Measurements from ENCODE around the gene SLC13A5.
"Not testable (repeated sequence)": the region's sequence is repeated elsewhere in the genome, so short reads cannot be mapped to it uniquely, and the experiment has no call there.

SLC13A5 gene

DNA sequence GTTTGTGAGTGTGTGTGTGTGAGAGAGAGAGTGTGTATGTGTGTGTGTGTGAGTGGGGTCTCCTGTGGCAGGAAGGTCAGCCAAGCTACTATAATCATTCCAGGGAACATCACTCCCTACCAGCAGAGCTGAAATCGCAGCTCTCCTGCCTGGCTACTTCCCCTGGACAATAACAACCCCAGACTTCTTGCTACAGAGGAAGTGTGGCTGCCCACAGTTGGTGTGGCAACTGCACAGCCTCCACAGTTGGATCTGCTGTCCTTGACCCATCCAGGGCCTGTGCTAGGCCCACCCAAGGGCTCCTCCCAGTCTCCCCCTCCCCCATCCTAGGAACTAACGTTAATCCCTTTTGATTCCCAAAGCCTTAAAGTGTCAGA is 1.5 kb downstream of the SLC13A5 start:
- in situ Hi-C loops (cut with HindIII; ENCODE audit: low sequenced_read_pairs), result loop anchor here (10.0 kb wide), 1 partner anchor 47 kb away; no protein-coding TSS in a partner anchor

DNA sequence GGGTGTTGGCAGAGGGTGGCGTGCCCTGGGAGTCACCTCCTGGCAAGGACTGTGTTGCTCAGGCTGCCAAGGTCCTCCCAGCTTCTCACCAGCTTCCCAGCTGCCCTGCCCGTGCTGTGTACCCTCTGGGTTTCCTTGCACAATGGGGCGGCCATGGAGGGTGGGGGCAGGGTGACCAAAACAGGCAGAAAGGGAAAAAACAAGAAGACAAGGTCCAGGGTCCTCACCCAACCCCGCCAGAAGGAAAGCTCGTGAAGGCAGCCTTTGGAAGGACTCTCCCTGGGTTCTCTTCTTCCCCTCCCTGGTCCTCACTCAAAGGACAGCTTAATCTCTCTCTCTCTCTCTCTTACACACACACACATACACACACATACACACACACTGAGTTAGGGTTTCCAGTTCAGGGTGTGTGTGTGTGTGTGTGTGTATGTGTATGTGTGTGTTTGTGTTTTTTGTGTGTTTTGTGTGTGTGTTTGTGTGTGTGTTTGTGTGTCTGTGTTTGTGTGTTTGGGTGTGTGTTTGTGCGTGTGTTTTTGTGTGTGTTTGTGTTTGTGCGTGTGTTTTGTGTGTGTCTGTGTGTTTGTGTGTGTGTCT is 2.0 kb downstream of the SLC13A5 start:
- in situ Hi-C loops (cut with HindIII; ENCODE audit: low sequenced_read_pairs), result loop anchor here (10.0 kb wide), 1 partner anchor 46 kb away; no protein-coding TSS in a partner anchor

DNA sequence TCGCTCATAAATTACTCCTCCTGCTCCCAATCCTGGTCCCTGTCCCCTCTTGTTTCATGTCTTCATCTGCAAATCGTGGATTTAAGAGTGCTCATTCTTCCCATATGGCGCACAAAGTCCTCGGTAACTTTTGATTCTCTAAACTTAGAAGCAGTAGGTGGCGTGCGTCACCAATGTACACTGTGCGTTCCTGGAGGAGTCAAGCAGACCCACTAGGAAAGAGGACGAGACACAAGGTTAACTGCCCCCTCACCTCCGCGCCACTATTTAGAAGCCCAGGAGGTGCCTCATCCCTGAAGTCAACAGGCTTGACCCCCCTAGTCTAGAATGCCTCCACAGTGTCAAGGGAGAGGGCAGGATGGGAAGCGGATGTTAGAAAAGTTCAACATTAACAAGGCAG is 2.9 kb downstream of the SLC13A5 start:
- in situ Hi-C loops (cut with HindIII; ENCODE audit: low sequenced_read_pairs), result loop anchor here (10.0 kb wide), 1 partner anchor 46 kb away; no protein-coding TSS in a partner anchor

DNA sequence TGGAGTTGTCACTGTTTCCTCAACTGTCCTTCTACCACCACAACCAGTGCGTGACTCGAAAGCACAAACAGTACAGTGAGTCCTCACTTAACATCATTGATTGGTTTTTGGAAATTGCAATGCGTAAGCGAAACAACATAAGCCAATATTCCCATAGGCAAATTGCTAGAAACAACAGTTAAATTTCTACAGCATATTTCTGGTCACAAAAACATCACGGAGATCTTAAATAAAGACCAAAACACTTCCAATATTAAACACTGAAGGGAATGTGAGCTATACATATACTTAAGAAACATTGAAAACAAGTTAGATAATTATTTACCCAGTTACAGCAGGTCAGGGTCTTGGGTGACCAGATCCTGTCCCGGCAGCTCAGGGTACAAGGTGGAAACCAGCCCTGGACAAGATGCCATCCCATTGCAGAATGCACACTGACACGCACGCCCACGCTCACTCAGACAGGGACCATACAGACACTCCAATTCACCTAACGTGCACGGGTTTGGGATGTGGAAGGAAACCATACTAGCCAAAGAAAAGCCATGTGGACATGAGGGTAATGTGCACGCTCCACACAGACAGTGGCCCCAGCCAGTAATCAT is 4.7 kb downstream of the SLC13A5 start:
- in situ Hi-C loops (cut with HindIII; ENCODE audit: low sequenced_read_pairs), result no loop called here

DNA sequence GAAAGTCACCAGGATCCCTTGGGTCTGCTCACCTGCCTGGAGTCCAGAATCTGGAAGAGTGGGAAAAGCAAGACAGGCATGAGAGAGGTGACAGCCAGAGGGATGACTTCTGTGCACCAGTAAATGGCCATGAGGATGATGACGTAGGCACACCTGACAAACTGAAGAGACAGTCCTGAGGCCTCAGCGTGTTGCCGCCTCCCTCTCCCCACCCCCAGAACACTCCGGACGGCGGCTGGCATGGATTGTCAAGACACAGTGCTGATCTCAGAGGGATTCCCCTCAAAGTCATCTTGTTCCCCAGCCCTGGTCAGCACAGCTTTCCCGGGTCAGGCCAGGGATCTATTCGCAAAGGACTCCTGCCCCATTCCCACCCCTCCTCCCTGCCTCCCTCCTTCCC is 6.2 kb downstream of the SLC13A5 start:
- in situ Hi-C loops (cut with HindIII; ENCODE audit: low sequenced_read_pairs), result no loop called here

DNA sequence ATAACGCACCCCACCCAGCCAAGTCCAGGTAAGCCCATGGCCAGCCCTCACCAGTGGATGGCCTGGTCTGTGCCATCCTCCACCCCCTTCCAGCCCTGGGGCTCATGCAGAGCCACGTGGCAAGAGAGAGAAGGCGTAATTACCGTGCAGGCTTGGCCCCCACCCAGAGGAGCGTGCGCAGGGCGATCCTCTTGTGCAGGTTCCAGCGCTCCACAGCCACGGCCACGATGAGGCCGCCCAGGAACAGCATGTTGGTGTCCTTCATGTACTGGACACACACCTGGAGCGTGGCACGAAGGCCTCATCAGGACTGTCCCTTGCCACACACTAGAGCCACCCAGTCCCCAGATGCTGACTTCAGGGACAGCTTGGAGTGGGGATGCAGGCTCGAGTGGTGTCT is 6.7 kb downstream of the SLC13A5 start:
- in situ Hi-C loops (cut with HindIII; ENCODE audit: low sequenced_read_pairs), result no loop called here

DNA sequence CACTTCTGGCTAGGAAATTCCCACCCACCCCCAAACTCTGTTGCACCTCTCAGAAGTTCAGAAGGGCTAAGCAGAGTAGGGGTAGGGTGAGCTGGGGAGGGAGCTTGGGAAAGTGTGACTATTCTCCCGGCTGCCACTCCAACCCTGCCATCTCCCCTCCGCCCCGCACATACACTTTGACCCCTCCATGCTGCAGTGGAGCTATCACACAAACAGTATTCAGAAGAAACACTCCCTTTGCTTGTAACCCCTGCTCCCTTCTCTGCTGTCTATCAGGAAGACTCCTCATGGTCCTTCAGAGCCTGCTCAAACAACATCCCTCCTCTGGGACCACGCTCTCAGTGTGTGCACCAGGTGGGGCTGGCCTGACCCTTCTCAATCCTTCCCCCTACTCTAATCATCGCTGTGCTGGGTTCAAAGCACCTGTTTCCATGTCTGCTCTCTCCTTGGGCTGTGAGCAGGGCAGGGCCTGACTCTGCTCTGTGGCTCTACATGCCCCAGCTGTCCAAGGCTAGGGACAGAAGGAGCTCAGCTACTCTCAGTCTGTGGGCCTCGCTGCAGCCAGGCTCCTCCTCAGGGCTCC is 8.6 kb downstream of the SLC13A5 start:
- in situ Hi-C loops (cut with HindIII; ENCODE audit: low sequenced_read_pairs), result no loop called here

DNA sequence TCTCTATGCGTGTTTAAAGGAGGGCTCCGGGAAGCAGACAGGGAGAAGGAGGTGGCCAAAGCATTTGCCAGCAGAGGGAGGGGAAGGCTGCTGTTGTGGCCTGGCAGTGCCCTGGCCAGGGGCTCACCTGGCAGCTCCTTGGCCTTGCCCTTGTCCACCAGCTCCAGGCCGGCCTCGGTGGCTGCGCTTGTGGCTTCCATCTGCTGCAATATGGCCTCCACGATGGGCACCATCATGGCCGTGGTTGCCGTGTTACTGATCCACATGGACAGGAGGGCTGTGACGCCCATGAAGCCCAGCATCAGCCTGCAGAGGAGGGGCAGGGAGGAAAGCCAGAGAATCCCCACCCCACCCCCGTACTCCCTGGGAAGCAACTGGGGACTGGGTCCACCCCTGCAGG is 9.4 kb downstream of the SLC13A5 start:
- in situ Hi-C loops (cut with HindIII; ENCODE audit: low sequenced_read_pairs), result no loop called here

DNA sequence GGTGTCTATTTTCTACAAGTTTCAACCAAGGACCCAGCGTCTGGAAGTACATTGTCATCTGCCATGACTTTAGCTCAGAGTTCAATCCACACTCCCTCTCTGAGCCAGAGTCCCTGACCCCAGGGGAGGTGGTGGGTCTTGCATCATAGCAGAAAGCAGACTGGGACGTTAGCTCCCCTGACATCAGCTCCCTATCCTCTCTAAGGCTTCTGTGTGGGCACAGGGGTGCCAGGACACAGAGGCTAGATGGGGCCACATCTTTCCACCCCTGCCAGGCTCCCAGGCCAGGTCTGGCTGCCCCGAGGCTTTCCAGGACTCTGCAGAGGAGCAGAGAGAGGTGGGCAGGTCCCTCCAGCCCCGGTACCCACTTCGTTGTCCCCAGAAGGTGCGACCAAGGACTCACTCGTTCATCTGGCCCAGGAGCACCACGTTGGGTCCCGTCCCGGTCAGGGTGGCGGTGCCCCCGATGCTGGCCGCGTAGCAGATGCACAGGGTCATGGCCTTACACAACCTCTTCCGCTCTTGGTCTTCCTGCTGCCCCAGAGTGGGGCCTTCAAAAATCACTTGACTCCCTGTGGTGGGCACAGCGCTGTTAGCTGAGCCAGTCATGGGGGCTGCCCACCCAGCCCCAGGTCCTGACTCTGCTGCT is 10.5 kb downstream of the SLC13A5 start:
- in situ Hi-C loops (cut with HindIII; ENCODE audit: low sequenced_read_pairs), result no loop called here

DNA sequence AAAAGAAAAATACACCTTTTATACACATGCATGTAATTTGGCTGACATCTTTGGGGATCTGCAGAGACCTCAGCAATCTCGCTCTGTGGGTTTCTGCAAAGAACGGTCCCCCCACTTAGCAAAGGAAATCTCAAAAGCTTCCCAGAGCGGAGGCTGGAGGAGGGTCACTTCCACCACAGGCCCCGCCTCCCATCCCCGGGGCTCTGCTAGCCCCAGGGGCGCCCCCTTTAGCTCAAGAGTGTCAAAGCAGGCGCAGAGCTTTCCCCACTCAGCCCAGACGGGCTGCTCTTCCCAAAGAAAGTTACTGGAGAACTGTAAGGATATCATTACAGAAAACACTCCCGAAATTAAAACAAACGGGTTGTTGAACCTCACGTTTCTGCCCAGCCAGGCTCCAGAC is 11.4 kb downstream of the SLC13A5 start:
- in situ Hi-C loops (cut with HindIII; ENCODE audit: low sequenced_read_pairs), result no loop called here

DNA sequence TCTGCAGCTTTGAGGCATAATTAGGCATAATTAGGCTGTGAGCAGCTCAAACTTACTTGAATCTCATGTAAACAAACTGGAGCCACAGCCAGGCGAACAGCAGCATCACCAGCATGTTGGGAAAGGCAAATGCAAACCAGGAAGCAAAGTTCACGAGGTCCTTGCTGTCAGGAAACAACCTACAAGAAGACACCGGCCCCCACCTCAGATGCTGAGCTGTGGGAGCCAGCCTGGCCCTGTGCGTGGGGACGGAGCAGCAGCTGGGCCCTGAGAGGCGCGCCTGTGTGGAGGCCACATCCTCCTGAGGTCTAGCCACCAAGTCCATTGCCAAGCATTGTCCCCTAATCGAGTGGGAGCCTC is 12.2 kb downstream of the SLC13A5 start:
- in situ Hi-C loops (cut with HindIII; ENCODE audit: low sequenced_read_pairs), result no loop called here

DNA sequence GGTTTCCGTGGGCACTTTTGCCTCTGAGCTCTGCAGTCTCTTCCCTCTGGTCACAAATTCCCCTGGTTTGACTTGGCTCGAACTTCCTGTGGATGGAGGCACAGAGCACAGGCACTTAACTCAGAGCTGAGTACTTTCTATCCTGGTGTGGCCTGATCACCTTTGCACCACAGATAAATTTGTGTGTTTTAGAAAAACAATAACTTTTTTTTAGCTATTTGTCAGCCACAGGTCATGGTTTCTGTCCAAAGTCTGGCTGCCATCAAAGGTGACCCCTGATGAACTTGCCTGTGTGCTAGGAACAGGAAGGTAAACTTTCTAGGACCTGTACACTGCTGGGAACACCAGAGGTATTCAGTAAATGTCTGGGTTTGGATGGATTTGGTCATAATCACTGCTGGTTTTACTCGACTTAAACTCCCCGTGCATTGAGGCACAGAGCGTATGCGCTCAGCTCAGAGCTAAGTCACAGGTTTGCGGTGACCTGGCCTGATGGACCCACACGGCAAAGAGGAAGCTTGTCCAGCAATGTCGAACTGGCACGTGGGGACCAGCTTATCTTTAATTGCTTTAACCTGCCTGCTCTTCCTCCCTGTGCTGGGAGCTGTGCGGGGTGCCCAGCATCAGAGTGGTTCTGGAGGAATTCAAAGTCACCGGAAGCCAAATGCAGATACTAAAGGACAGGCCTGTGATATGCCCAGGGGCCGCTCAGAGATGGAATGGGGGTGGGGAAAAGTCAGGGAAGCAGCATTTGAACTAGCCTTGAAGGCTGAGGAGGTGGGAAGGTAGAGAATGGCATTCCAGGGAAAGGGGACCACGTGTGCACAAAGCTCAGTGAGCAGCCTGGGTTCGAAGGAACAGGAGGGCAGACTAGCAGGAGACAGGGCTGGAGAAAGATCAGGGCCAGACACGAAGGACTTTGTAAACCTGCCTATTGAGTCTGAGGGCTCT is 12.9 kb downstream of the SLC13A5 start:
- in situ Hi-C loops (cut with HindIII; ENCODE audit: low sequenced_read_pairs), result no loop called here

DNA sequence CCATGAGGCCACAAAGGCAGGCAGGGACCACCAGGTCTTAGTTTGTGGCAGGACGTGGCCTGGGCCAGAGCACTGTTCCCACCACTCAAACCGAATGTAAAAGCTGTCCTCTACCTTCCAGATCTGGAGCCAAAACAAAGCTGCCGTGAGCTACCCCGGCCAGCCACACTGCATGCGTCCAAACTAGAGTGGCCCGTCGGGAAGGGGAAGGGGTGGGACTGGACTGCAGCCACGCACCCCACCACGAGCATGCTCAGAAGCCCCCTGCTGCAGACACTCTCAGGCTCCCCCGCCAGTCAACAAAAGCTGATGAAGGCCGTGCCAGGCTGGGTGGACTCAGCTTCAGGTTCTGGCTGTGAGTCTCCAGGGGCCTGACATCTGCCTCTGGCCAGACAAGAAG is 15.2 kb downstream of the SLC13A5 start:
- in situ Hi-C loops (cut with HindIII; ENCODE audit: low sequenced_read_pairs), result no loop called here

DNA sequence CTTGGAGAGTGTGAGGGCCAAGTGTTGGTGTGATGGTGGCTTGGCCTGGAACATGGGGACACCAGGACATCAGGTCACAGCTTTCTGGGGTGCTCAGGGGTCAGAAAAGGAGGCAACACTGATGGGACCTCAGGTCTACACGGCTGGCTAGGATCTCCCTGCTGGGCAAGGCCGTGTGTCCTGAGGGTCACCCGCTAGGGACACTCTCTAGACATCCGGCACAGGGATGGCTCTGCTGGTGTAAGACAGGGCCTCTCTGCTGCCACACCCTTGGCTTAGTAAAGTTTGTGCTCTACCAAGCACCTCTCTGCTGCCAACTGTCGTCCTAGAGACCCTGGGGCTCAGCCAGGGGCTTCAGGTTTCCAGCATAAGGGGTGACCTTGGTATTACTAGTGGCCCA is 16.3 kb downstream of the SLC13A5 start:
- in situ Hi-C loops (cut with HindIII; ENCODE audit: low sequenced_read_pairs), result no loop called here

DNA sequence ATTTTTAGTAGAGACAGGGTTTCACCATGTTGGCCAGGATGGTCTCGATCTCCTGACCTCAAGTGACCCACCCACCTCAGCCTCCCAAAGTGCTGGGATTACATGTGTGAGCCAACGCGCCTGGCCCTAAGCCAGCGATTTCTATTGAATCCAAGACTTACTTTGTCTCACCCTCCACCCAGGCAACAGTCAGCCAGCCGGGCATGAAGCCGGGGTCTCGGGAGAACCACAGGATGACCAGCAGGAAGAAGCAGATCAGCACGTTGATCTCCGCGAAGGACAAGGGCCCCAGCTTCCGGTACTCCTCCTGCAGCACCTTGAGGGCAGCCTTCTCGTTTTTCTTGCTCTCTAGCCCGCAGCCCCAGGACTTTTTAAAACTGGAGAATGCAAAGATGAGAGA is 17.6 kb downstream of the SLC13A5 start:
- in situ Hi-C loops (cut with HindIII; ENCODE audit: low sequenced_read_pairs), result no loop called here

DNA sequence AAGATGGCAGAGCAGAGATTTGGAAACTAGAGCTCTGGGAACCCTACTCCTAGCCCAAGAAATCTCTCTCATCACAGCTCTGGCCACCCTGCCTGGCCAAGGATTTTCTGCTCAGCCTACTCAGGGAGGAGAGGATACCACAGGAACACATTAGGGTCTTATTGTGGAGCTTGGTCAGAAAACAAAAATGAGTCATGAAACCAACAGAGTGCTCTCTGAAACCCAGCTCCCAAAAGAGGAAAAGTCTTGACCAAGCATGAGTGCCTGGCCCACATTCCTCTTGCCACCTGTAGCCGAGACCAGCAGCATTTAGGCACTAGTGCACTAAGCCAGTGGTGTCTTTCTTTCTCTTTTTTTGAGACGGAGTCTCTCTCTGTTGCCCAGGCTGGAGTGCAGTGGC is 18.1 kb downstream of the SLC13A5 start:
- in situ Hi-C loops (cut with HindIII; ENCODE audit: low sequenced_read_pairs), result no loop called here

DNA sequence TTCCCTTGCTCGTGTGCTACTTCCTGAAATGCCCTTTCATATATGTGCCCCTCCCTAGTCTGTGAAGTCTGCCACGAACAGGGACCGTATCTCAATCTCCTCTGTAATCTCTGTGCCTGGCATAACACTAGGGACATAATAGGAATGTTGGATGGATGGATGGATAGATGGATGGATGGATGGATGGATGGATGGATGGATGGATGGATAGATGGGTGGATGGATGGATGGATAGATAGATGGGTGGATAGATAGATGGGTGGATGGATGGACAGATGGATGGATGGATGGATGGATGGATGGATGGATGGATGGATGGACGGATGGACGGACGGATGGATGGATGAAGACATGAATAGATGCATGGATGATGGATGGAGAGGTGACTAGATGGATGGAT is 21.2 kb downstream of the SLC13A5 start:
- in situ Hi-C loops (cut with HindIII; ENCODE audit: low sequenced_read_pairs), result not testable (repeated sequence)

DNA sequence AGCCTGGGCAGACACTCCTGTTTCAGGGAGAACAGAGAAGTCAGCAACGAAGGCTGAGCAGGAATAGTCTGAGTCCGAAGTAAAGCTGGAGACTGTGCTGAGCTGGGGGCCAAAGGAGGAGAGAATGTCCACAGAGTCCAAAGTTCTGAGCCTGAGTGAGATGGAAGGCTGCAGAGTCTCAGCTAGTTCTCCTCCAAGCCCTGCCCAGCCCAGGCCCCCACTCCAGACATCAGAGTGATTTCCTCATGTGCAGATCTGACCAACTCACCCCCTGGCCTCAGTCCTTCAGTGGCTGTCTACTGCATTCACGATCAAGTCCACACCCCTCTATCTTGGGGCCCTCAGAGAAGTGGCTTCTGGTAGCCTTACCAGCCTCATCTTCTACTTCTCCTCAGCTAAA is 21.6 kb downstream of the SLC13A5 start:
- in situ Hi-C loops (cut with HindIII; ENCODE audit: low sequenced_read_pairs), result no loop called here

DNA sequence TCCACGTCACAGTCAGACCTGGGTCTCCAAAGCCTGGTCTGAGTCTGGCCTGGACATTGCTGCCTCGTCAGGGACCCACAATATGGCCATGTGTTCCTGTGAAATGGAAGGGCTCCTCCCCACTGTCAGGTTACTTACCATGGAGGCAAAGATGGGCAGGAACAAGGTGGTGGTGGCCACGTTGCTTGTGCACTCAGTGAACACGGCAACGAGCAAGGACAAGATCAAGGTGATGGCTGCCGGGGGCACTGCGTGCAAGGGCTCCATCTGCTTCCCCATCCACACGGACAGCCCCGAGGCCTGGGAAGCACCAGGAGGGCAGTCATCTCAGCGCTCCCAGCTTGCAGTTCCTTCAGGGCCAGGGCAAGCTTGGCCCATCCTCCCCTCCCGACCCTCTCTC is 22.5 kb downstream of the SLC13A5 start:
- in situ Hi-C loops (cut with HindIII; ENCODE audit: low sequenced_read_pairs), result no loop called here

DNA sequence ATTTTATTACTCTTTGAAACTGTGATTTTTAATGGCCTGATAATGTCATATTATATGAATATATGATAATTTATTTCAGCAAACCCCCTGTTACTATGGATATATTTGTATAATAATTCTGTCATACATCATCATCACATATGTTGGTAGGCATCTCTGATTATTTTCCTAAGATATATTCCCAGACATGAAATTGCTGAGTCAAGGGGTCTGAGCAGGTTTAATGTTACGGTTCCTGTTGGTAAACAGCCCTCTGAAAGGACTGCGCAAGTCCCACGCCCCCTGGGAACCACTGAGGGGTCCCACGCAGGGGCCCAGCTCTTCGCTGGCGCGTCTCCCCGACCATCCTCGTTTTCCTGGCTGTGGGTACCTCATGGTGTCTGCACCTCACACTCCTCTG is 24.2 kb downstream of the SLC13A5 start:
- in situ Hi-C loops (cut with HindIII; ENCODE audit: low sequenced_read_pairs), result no loop called here

DNA sequence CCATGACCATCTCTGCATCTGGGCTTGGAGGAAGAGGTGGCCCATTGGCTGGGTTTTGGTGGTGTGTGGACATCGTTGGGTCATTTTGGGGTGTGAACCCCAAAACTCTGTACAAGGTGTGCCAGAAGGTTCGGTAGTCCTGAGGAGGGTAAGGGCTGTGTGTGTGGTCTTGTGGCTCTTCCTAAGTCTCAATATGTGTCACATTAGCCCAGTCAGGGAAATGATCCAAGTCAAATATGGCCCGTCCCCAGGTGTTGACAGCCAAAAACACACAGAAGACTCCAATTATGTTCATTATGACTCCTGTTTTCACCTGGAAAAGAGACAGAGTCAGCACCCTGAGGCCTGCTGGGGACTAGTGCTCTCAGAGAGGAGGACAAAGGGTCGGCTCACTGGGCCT is 27.1 kb downstream of the SLC13A5 start:
- in situ Hi-C loops (cut with HindIII; ENCODE audit: low sequenced_read_pairs), result no loop called here
